Kidney (tissue), 14 donors: Measurements from ENCODE around the gene EEF1AKMT4. TPM values are rescaled to one million over a fixed set of nuclear protein-coding genes. Genes with fewer than 3 reads are reported as not detected.

Source experiments
- DNase-seq, 5 donors: peaks; one replicate each; pipeline ENCODE4 v3.0.0-alpha.2; 2013 to 2020
- FAIRE-seq: peaks from 2 replicates; lab custom pipeline; 2012; peaks lifted over from hg19 to GRCh38; lab: Jason Lieb, UNC
- H3K27ac ChIP-seq, 2 donors: one replicate each; pipeline ENCODE4 v1.7.0; 2013; ENCODE audit warnings: low read depth in 2 of 2, low read length in 2 of 2, inconsistent platforms in 1 of 2
- H3K27me3 ChIP-seq: one replicate; pipeline ENCODE4 v1.7.1; 2013; ENCODE audit warnings: low read length, inconsistent platforms; ENCODE audit not compliant: control insufficient read depth, insufficient read depth
- H3K36me3 ChIP-seq, 3 donors: one replicate each; pipeline versions ENCODE4 v1.7.0 to v1.7.1; 2013; ENCODE audit warnings: low read length in 3 of 3, control low read depth in 1 of 3, inconsistent platforms in 1 of 3; ENCODE audit not compliant: insufficient read depth in 3 of 3, control insufficient read depth in 2 of 3
- H3K4me1 ChIP-seq, 3 donors: one replicate each; pipeline versions ENCODE4 v1.7.0 to v1.7.1; 2013; ENCODE audit warnings: low read length in 3 of 3, inconsistent platforms in 1 of 3, low read depth in 1 of 3; ENCODE audit not compliant: control insufficient read depth in 2 of 3, insufficient read depth in 2 of 3
- H3K4me3 ChIP-seq, 3 donors: one replicate each; pipeline versions ENCODE4 v1.7.0 to v1.8.1; 2013; ENCODE audit warnings: low read length in 3 of 3, control low read depth in 1 of 3, inconsistent platforms in 1 of 3
- H3K9ac ChIP-seq, 3 donors: one replicate each; pipeline versions ENCODE4 v1.7.0 to v1.7.1; 2013; ENCODE audit warnings: low read length in 3 of 3, control low read depth in 1 of 3, inconsistent platforms in 1 of 3
- H3K9me3 ChIP-seq, 3 donors: one replicate each; pipeline versions ENCODE4 v1.7.0 to v1.7.1; 2013; ENCODE audit warnings: low read length in 3 of 3, control low read depth in 1 of 3, inconsistent platforms in 1 of 3; ENCODE audit not compliant: control insufficient read depth in 2 of 3, insufficient read depth in 1 of 3
- CTCF ChIP-seq: IDR thresholded peaks from 3 replicates; pipeline ENCODE4 v1.5.1; 2012; ENCODE audit warnings: mild to moderate bottlenecking, moderate library complexity, borderline replicate concordance; ENCODE audit not compliant: insufficient read depth; ENCODE audit errors: extremely low read depth
- intact Hi-C: fragments of 100-400 bp; cut with DNase I; formaldehyde crosslinking; loops from one replicate; pipeline ENCODE4 v1.11.1; 2022
- polyA plus RNA-seq: library from polyadenylated mRNA; stranded (reverse); fragments of 350-450 nt; fragmentation: Illumina TruSeq; extraction: RNeasy Lipid Tissue Mini Kit (QIAGEN cat#74804); gene quantifications from one replicate; pipeline ENCODE4 v1.2.3, GENCODE V29; 2014; ENCODE audit warnings: low read depth, low replicate concordance; ENCODE audit not compliant: insufficient read depth
- total RNA-seq: library from RNA; stranded (reverse); fragmentation: NEBNext Ultra II Directional; extraction: Animal tissue kit (Norgen Biotek cat#: 25700); gene quantifications from one replicate; pipeline ENCODE4 v1.2.1, GENCODE V29; 2021
- donor health status: control.
- donor health status: control.
- donor health status: control.
- donor health status: control.
- donor health status: control.
- donor health status: DM: yes; HTN: yes; CAD: no.
- donor health status: Normal renal cell carcinoma (clear cell type).

Gene EEF1AKMT4
- total and polyA plus RNA-seq, 2 donors from 2014 or later, result 2.8 to 6.1 TPM

DNA sequence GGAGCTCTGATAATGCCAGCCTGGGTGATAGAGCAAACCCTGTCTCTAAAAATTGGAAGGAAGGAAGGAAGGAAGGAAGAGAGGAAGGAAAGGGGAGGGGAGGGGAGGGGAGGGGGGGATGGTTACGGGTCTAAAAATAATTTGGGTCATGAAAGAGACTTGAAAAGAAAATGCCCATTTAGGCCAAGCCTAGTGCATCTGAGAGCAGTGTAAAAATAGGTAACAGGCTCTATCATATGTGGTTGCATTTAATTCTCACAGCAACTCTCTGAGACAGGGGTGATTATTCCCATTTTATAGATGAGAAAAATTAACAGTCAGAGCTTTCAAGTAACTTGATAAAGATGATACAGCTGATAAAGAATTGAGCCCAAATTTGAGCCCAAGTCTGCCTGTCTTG, 22.8 kb downstream of the EEF1AKMT4 start:
- Histone ChIP-seq H3K9me3 (no peaks in the 10 kb centered on the region), H3K4me3 (no peak overlapping the region), H3K4me1 (peaks cover 0 to 2% (median 0%) of the 10 kb centered on the region in 3 donors), H3K36me3 (no peaks in the 10 kb centered on the region), H3K9ac (no peak overlapping the region), H3K27me3 (peaks cover 7% of the 10 kb centered on the region), H3K27ac (no peak overlapping the region)
- intact Hi-C loops, result no loop called here
- DNase-seq, result no peak
- no peak for TF ChIP-seq CTCF
- no peak for FAIRE-seq

DNA sequence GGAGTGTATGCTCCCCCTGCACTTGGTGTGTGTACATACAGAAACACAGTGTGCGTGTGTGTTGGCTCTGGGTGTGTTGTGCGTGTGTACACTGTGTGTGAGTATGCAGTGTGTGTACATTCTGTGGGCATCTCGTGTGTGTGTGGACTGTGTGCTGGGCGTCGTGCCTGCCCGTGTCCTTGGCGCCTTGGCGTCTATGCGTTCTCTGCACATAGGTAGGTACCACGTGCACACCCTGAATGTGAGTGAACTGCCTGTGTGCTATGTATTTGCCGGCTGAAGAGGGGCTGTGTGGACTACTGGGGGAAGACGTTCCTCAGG, 25.9 kb downstream of the EEF1AKMT4 start:
- Histone ChIP-seq H3K9me3 (no peaks in the 10 kb centered on the region), H3K4me1 (peaks cover 0 to 2% (median 0%) of the 10 kb centered on the region in 3 donors), H3K9ac (no peak overlapping the region), H3K36me3 (no peaks in the 10 kb centered on the region), H3K27ac (no peak overlapping the region), H3K27me3 (peaks cover 7% of the 10 kb centered on the region), H3K4me3 (no peak overlapping the region)
- FAIRE-seq (no peak), DNase-seq (no peak)
- intact Hi-C loops, result no loop called here
- no peak for TF ChIP-seq CTCF

GRCh38 chr3:184275961-184276910, 26.8 kb downstream of the EEF1AKMT4 start, which contains the start of gene ECE2:
TSS of gene ECE2 (plus strand) at chr3:184276022. CDS start at chr3:184276154, 132 bp downstream.
- H3K4me3 ChIP-seq, result no peak within 1 kb of the TSS
- no peak within 1 kb of the TSS for H3K9ac ChIP-seq
- no peak for FAIRE-seq
- H3K27me3 ChIP-seq, result peaks cover 7% of the 10 kb centered on the region
- no peak for TF ChIP-seq CTCF
- DNase-seq, result peak in 2 of 5 donors; percentile 11 to 72
- peaks cover 0 to 2% (median 0%) of the 10 kb centered on the region in 3 donors for H3K4me1 ChIP-seq
- intact Hi-C loops, result no loop called here
- no peaks in the 10 kb centered on the region for H3K36me3 ChIP-seq
- no peaks in the 10 kb centered on the region for H3K9me3 ChIP-seq
- H3K27ac ChIP-seq, result no peak within 1 kb of the TSS
